ENCODE measurements around the gene ACOX1.
A peak's percentile ranks its signal among the peaks of the same experiment; 100 is the strongest.

Gene ACOX1

GRCh38 chr17:75978938-75979704 lies at the start of gene ACOX1, which contains the start of gene TEN1:
Gene ACOX1, minus strand, starts transcription at chr17:75979166. Its CDS starts 93 bp downstream, at chr17:75979073.
Gene TEN1, plus strand, starts transcription at chr17:75979240. Its CDS starts 6,953 bp downstream, at chr17:75986193.
- DNase-seq (ENCODE audit: low spot score): peak; percentile 99

GRCh38 chr17:76027159-76027839 lies 48.3 kb upstream of the ACOX1 start, which contains the start of gene EVPL:
Gene EVPL, minus strand, starts transcription at chr17:76027306. Its CDS starts 108 bp downstream, at chr17:76027198.
- no peak for DNase-seq (ENCODE audit: low spot score)

- DNase-seq (ENCODE audit: low spot score): no peak
These were observed 47.8 kb upstream of the ACOX1 start for GRCh38 chr17:76026714-76027158.

GRCh38 chr17:76025294-76025693 lies 46.3 kb upstream of the ACOX1 start:
- no peak for DNase-seq (ENCODE audit: low spot score)

GRCh38 chr17:76024353-76024752 lies 45.4 kb upstream of the ACOX1 start:
- DNase-seq (ENCODE audit: low spot score): no peak

GRCh38 chr17:76023900-76024237 lies 44.9 kb upstream of the ACOX1 start:
- no peak for DNase-seq (ENCODE audit: low spot score)

- DNase-seq (ENCODE audit: low spot score): no peak
These were observed 44.3 kb upstream of the ACOX1 start for GRCh38 chr17:76022973-76023899.

- DNase-seq (ENCODE audit: low spot score): no peak
These were observed 43.3 kb upstream of the ACOX1 start for GRCh38 chr17:76022285-76022684.

- DNase-seq (ENCODE audit: low spot score): no peak
These were observed 41.0 kb upstream of the ACOX1 start for GRCh38 chr17:76019833-76020467.

GRCh38 chr17:76018801-76019200 lies 39.8 kb upstream of the ACOX1 start:
- no peak for DNase-seq (ENCODE audit: low spot score)

GRCh38 chr17:76018340-76018680 lies 39.3 kb upstream of the ACOX1 start:
- DNase-seq (ENCODE audit: low spot score): peak; percentile 47

GRCh38 chr17:76017481-76018339 lies 38.7 kb upstream of the ACOX1 start:
- no peak for DNase-seq (ENCODE audit: low spot score)

- peak; percentile 51 for DNase-seq (ENCODE audit: low spot score)
These were observed 35.9 kb upstream of the ACOX1 start for GRCh38 chr17:76014925-76015261.

GRCh38 chr17:76014100-76014924 lies 35.3 kb upstream of the ACOX1 start:
- peak; percentile 91 for DNase-seq (ENCODE audit: low spot score)

GRCh38 chr17:76013377-76013932 lies 34.5 kb upstream of the ACOX1 start:
- no peak for DNase-seq (ENCODE audit: low spot score)

- no peak for DNase-seq (ENCODE audit: low spot score)
These were observed 33.0 kb upstream of the ACOX1 start for GRCh38 chr17:76011951-76012350.

GRCh38 chr17:76009969-76010661 lies 31.1 kb upstream of the ACOX1 start:
- no peak for DNase-seq (ENCODE audit: low spot score)

- DNase-seq (ENCODE audit: low spot score): no peak
These were observed 30.5 kb upstream of the ACOX1 start for GRCh38 chr17:76009447-76009846.
